ENCODE measurements around the gene DEPDC4.
"Not testable (repeated sequence)": the region's sequence is repeated elsewhere in the genome, so short reads cannot be mapped to it uniquely, and the experiment has no call there.

Gene DEPDC4

GRCh38 chr12:100231873-100232272, 35.0 kb downstream of the DEPDC4 start:
- not testable (repeated sequence) for H3K4me3 ChIP-seq (ENCODE audit: low read depth in 1 of 2, low read length in 2 of 2); H3K36me3 ChIP-seq (ENCODE audit: control insufficient read depth in 1 of 2, insufficient read depth in 2 of 2, low read length in 2 of 2); H3K9me3 ChIP-seq (ENCODE audit: control insufficient read depth in 1 of 2, low read length in 2 of 2); H3K4me1 ChIP-seq (ENCODE audit: control insufficient read depth in 1 of 2, insufficient read depth in 2 of 2, low read length in 2 of 2); H3K27me3 ChIP-seq (ENCODE audit: low read depth, low read length); H3K27ac ChIP-seq (ENCODE audit: low read length)

- peaks cover under 1 to 4% of the 10 kb centered on the region in 2 donors for H3K36me3 ChIP-seq (ENCODE audit: control insufficient read depth in 1 of 2, insufficient read depth in 2 of 2, low read length in 2 of 2)
These were observed 37.0 kb downstream of the DEPDC4 start for GRCh38 chr12:100229876-100230275.

DNA sequence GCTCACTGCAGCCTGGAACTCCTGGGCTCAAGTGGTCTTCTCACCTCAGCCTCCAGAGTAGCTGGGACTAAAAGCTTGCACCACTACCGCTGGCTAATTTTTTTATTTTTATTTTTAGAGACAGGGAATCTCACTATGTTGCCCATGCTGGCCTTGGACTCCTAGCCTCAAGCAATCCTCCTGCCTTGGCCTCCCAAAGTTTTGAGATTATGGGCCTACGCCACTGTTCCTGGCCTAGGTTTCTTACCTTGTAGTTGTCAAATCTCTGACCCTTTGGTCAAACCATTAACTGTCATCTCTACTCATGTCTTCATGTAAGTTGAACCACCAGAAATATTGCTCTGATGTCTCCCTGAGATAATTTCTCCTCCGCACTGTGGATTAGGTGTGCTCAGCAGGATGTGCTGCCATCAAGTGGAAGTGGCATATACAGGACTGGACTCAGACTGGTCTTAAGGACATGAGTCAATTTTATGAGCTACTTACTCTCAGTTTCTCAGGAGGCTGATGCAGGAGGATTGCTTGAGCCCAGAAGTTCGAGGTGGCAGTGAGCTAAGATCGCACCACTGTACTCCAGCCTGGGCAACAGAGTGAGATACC, 37.7 kb downstream of the DEPDC4 start:
- H3K4me3 ChIP-seq (ENCODE audit: low read depth in 1 of 2, low read length in 2 of 2), result no peak overlapping the region
- H3K36me3 ChIP-seq (ENCODE audit: control insufficient read depth in 1 of 2, insufficient read depth in 2 of 2, low read length in 2 of 2), result peaks cover 3 to 8% of the 10 kb centered on the region in 2 donors
- H3K9me3 ChIP-seq (ENCODE audit: control insufficient read depth in 1 of 2, low read length in 2 of 2), result no peaks in the 10 kb centered on the region
- peaks cover 0 to 4% of the 10 kb centered on the region in 2 donors for H3K4me1 ChIP-seq (ENCODE audit: control insufficient read depth in 1 of 2, insufficient read depth in 2 of 2, low read length in 2 of 2)
- no peak overlapping the region for H3K27ac ChIP-seq (ENCODE audit: low read length)
- H3K27me3 ChIP-seq (ENCODE audit: low read depth, low read length), result no peaks in the 10 kb centered on the region

More at GRCh38 chr12:100229876-100230275, 37.0 kb downstream of the DEPDC4 start:
- H3K27me3 ChIP-seq (ENCODE audit: low read depth, low read length), result no peaks in the 10 kb centered on the region
- no peaks in the 10 kb centered on the region for H3K9me3 ChIP-seq (ENCODE audit: control insufficient read depth in 1 of 2, low read length in 2 of 2)
- H3K4me1 ChIP-seq (ENCODE audit: control insufficient read depth in 1 of 2, insufficient read depth in 2 of 2, low read length in 2 of 2), result peaks cover 0 to 6% of the 10 kb centered on the region in 2 donors
- no peak overlapping the region for H3K4me3 ChIP-seq (ENCODE audit: low read depth in 1 of 2, low read length in 2 of 2)
- H3K27ac ChIP-seq (ENCODE audit: low read length), result no peak overlapping the region

- Histone ChIP-seq H3K27ac (ENCODE audit: low read length) (no peak overlapping the region), H3K27me3 (ENCODE audit: low read depth, low read length) (no peaks in the 10 kb centered on the region), H3K9me3 (ENCODE audit: control insufficient read depth in 1 of 2, low read length in 2 of 2) (no peaks in the 10 kb centered on the region), H3K4me3 (ENCODE audit: low read depth in 1 of 2, low read length in 2 of 2) (no peak overlapping the region), H3K4me1 (ENCODE audit: control insufficient read depth in 1 of 2, insufficient read depth in 2 of 2, low read length in 2 of 2) (no peaks in the 10 kb centered on the region), H3K36me3 (ENCODE audit: control insufficient read depth in 1 of 2, insufficient read depth in 2 of 2, low read length in 2 of 2) (peaks cover 3 to 31% of the 10 kb centered on the region in 2 donors)
These were observed 41.4 kb downstream of the DEPDC4 start for GRCh38 chr12:100225491-100225890.

GRCh38 chr12:100222173-100222572, 44.7 kb downstream of the DEPDC4 start:
- H3K4me1 ChIP-seq (ENCODE audit: control insufficient read depth in 1 of 2, insufficient read depth in 2 of 2, low read length in 2 of 2); H3K9me3 ChIP-seq (ENCODE audit: control insufficient read depth in 1 of 2, low read length in 2 of 2); H3K27me3 ChIP-seq (ENCODE audit: low read depth, low read length); H3K27ac ChIP-seq (ENCODE audit: low read length); H3K4me3 ChIP-seq (ENCODE audit: low read depth in 1 of 2, low read length in 2 of 2): not testable (repeated sequence)
- H3K36me3 ChIP-seq (ENCODE audit: control insufficient read depth in 1 of 2, insufficient read depth in 2 of 2, low read length in 2 of 2), result peaks cover 16 to 44% of the 10 kb centered on the region in 2 donors

GRCh38 chr12:100221523-100221922, 45.4 kb downstream of the DEPDC4 start:
- H3K4me1 ChIP-seq (ENCODE audit: control insufficient read depth in 1 of 2, insufficient read depth in 2 of 2, low read length in 2 of 2), result no peaks in the 10 kb centered on the region
- no peak overlapping the region for H3K4me3 ChIP-seq (ENCODE audit: low read depth in 1 of 2, low read length in 2 of 2)
- no peaks in the 10 kb centered on the region for H3K9me3 ChIP-seq (ENCODE audit: control insufficient read depth in 1 of 2, low read length in 2 of 2)
- no peak overlapping the region for H3K27ac ChIP-seq (ENCODE audit: low read length)
- peaks cover 16 to 44% of the 10 kb centered on the region in 2 donors for H3K36me3 ChIP-seq (ENCODE audit: control insufficient read depth in 1 of 2, insufficient read depth in 2 of 2, low read length in 2 of 2)
- H3K27me3 ChIP-seq (ENCODE audit: low read depth, low read length), result no peaks in the 10 kb centered on the region

DNA sequence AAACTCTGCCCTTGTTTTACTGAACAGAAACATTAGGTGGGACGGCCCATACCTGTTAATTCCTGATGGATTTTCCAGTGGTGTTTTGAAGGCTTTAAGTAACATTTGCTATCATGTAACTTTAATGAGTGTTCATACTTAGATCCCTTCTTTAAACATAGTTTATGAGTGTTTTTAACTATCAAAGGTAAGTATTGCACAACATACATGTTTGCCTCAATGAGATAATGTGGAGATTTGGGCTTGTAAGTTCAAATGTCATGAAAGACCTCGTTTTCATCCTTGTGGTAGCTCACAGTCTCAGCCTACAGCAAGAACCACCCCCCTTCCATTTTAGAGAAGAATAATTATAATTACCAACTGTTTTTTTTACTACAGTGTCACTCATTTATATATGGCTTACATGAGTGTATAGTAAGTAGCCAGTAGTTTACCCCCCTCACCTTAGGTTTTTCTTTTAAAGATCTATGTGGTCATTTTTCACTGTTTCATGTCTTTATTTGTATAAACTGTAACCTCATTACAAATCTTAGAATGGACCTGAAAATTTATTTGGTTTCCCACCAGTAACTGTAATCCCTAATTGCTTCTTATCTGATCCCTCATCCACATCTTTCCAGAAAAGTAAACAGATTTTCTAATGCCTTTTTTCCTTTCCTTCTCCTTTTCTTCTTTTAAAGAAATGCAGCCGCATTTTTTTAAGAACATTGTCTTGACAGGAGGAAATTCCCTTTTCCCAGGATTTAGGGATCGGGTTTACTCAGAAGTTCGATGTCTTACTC, 47.4 kb downstream of the DEPDC4 start:
- no peaks in the 10 kb centered on the region for H3K9me3 ChIP-seq (ENCODE audit: control insufficient read depth in 1 of 2, low read length in 2 of 2)
- H3K36me3 ChIP-seq (ENCODE audit: control insufficient read depth in 1 of 2, insufficient read depth in 2 of 2, low read length in 2 of 2), result peaks cover 13 to 45% of the 10 kb centered on the region in 2 donors
- no peaks in the 10 kb centered on the region for H3K4me1 ChIP-seq (ENCODE audit: control insufficient read depth in 1 of 2, insufficient read depth in 2 of 2, low read length in 2 of 2)

GRCh38 chr12:100216337-100216736, 50.5 kb downstream of the DEPDC4 start:
- Histone ChIP-seq H3K27ac (ENCODE audit: low read length) (no peak overlapping the region), H3K4me1 (ENCODE audit: control insufficient read depth in 1 of 2, insufficient read depth in 2 of 2, low read length in 2 of 2) (no peaks in the 10 kb centered on the region), H3K4me3 (ENCODE audit: low read depth in 1 of 2, low read length in 2 of 2) (no peak overlapping the region), H3K36me3 (ENCODE audit: control insufficient read depth in 1 of 2, insufficient read depth in 2 of 2, low read length in 2 of 2) (peaks cover 17 to 32% of the 10 kb centered on the region in 2 donors), H3K9me3 (ENCODE audit: control insufficient read depth in 1 of 2, low read length in 2 of 2) (no peaks in the 10 kb centered on the region), H3K27me3 (ENCODE audit: low read depth, low read length) (no peaks in the 10 kb centered on the region)

More for the DNA sequence above, 47.4 kb downstream of the DEPDC4 start:
- no peaks in the 10 kb centered on the region for H3K27me3 ChIP-seq (ENCODE audit: low read depth, low read length)
- H3K4me3 ChIP-seq (ENCODE audit: low read depth in 1 of 2, low read length in 2 of 2), result no peak overlapping the region
- no peak overlapping the region for H3K27ac ChIP-seq (ENCODE audit: low read length)

DNA sequence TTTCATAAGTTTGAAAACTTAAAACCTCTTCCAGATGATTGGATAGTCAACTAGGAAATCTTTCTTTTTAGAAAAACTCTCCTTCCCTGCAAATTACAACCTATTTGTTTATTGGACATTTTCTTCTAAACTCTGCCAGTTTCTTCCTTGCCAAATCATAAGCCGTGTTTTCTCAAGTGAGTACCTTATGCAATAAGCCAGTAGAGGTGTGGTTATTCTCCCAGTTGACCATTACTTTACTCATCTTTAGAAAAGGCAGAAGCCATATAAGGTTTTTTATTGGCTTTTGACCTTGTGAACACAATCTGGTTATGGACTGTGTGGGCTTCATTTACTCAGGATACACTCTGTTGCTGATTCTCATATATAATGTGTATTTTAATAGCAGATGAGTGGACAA, 51.7 kb downstream of the DEPDC4 start:
- no peak overlapping the region for H3K4me3 ChIP-seq (ENCODE audit: low read depth in 1 of 2, low read length in 2 of 2)
- H3K36me3 ChIP-seq (ENCODE audit: control insufficient read depth in 1 of 2, insufficient read depth in 2 of 2, low read length in 2 of 2), result peaks cover 17 to 27% of the 10 kb centered on the region in 2 donors

GRCh38 chr12:100214518-100214917, 52.4 kb downstream of the DEPDC4 start:
- Histone ChIP-seq H3K4me3 (ENCODE audit: low read depth in 1 of 2, low read length in 2 of 2) (no peak overlapping the region), H3K4me1 (ENCODE audit: control insufficient read depth in 1 of 2, insufficient read depth in 2 of 2, low read length in 2 of 2) (no peaks in the 10 kb centered on the region), H3K36me3 (ENCODE audit: control insufficient read depth in 1 of 2, insufficient read depth in 2 of 2, low read length in 2 of 2) (peaks cover 14 to 24% of the 10 kb centered on the region in 2 donors), H3K27me3 (ENCODE audit: low read depth, low read length) (no peaks in the 10 kb centered on the region), H3K27ac (ENCODE audit: low read length) (no peak overlapping the region), H3K9me3 (ENCODE audit: control insufficient read depth in 1 of 2, low read length in 2 of 2) (no peaks in the 10 kb centered on the region)

More for the DNA sequence above, 51.7 kb downstream of the DEPDC4 start:
- H3K27ac ChIP-seq (ENCODE audit: low read length), result no peak overlapping the region
- H3K27me3 ChIP-seq (ENCODE audit: low read depth, low read length), result no peaks in the 10 kb centered on the region
- no peaks in the 10 kb centered on the region for H3K4me1 ChIP-seq (ENCODE audit: control insufficient read depth in 1 of 2, insufficient read depth in 2 of 2, low read length in 2 of 2)
- no peaks in the 10 kb centered on the region for H3K9me3 ChIP-seq (ENCODE audit: control insufficient read depth in 1 of 2, low read length in 2 of 2)

DNA sequence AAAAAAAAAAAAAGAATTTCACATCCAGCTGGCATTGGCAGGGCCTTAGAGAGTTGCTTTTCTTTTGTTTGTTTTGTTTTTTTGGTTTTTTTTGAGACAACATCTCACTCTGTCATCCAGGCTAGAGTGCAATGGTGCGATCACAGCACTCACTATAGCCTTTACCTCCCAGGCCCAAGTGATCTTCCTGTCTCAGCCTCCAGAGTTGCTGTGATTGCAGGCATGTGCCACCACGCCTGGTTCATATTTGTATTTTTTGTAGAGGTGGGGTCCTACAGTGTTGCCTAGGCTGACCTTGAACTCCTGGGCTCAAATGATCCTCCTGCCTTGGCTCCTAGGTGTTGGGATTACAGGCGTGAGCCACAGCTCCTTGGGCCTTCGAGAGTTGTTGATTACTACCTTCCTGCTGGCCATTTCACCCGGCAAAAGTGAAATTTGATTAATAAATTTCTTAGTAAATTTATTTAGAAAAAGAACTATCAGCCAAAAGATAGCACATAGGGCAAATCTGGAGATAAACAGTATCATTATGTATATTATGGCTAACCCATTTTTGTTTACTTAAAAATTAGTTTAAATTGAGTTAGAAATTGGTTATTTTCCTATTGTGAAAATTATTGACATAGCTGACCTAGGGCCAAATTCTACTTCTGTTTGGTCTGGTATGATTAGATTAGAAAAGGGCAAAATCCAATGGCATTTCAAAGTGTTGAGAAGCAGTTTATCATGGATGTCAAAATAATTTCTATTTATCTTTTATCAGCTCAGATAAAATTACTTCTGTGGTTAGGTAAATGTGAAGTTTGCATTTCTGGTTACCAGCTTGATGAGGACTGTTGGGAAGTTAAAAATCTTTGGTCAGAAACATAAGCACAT, 53.6 kb downstream of the DEPDC4 start:
- Histone ChIP-seq H3K27ac (ENCODE audit: low read length) (no peak overlapping the region), H3K27me3 (ENCODE audit: low read depth, low read length) (no peaks in the 10 kb centered on the region), H3K36me3 (ENCODE audit: control insufficient read depth in 1 of 2, insufficient read depth in 2 of 2, low read length in 2 of 2) (peaks cover 17 to 32% of the 10 kb centered on the region in 2 donors), H3K9me3 (ENCODE audit: control insufficient read depth in 1 of 2, low read length in 2 of 2) (no peaks in the 10 kb centered on the region), H3K4me1 (ENCODE audit: control insufficient read depth in 1 of 2, insufficient read depth in 2 of 2, low read length in 2 of 2) (no peaks in the 10 kb centered on the region), H3K4me3 (ENCODE audit: low read depth in 1 of 2, low read length in 2 of 2) (no peak overlapping the region)
